Loucy (cell line): ENCODE data around the gene GAS6.

Experiments
- H2AFZ ChIP-seq: fragments of 200-600 bp; sonication (generic); 2 replicates; pipeline ENCODE4 v1.6.0; 2016; ENCODE audit warnings: antibody characterized with exemption, mild to moderate bottlenecking, low read length, moderate library complexity
- H3F3A ChIP-seq: fragments of 200-600 bp; 2 replicates; pipeline ENCODE4 v1.6.0; 2016; ENCODE audit warnings: antibody characterized with exemption, low read depth, mild to moderate bottlenecking
- H3K27me3 ChIP-seq: fragments of 200-600 bp; sonication (generic); 2 replicates; pipeline ENCODE4 v1.6.1; 2014; ENCODE audit warnings: low read length, mild to moderate bottlenecking; ENCODE audit not compliant: insufficient read depth, poor library complexity, severe bottlenecking
- H3K36me3 ChIP-seq: fragments of 200-600 bp; sonication (generic); 2 replicates; pipeline ENCODE4 v1.6.1; 2016; ENCODE audit warnings: low read length; ENCODE audit not compliant: insufficient read depth
- H3K4me1 ChIP-seq: fragments of 200-600 bp; sonication (generic); 2 replicates; pipeline ENCODE4 v1.5.1; 2014; ENCODE audit warnings: low read length, mild to moderate bottlenecking; ENCODE audit not compliant: insufficient read depth, poor library complexity, severe bottlenecking
- H3K4me2 ChIP-seq: fragments of 200-600 bp; sonication (generic); 2 replicates; pipeline ENCODE4 v1.6.0; 2014; ENCODE audit warnings: antibody characterized with exemption, low read length, low read depth, mild to moderate bottlenecking; ENCODE audit not compliant: poor library complexity, severe bottlenecking
- H3K4me3 ChIP-seq: fragments of 200-600 bp; sonication (generic); 2 replicates; pipeline ENCODE4 v1.5.1; 2014; ENCODE audit warnings: low read length, mild to moderate bottlenecking, mixed read lengths; ENCODE audit not compliant: poor library complexity, severe bottlenecking
- H3K79me2 ChIP-seq: fragments of 200-600 bp; sonication (generic); 2 replicates; pipeline ENCODE4 v1.6.1; 2014; ENCODE audit warnings: low read length; ENCODE audit not compliant: insufficient read depth
- H3K9ac ChIP-seq: fragments of 200-600 bp; sonication (generic); 2 replicates; pipeline ENCODE4 v1.6.0; 2014; ENCODE audit warnings: mild to moderate bottlenecking, low read depth, low read length, moderate library complexity; ENCODE audit not compliant: poor library complexity, severe bottlenecking
- H3K9me2 ChIP-seq: fragments of 200-600 bp; sonication (generic); replicated peaks from 2 replicates; pipeline ENCODE4 v1.6.1; 2016; ENCODE audit warnings: low read depth, low read length, mixed read lengths
- H3K9me3 ChIP-seq: fragments of 200-600 bp; sonication (generic); 2 replicates; pipeline ENCODE4 v1.6.1; 2014; ENCODE audit warnings: mild to moderate bottlenecking, antibody characterized with exemption, low read length, low read depth; ENCODE audit not compliant: insufficient read depth
- H4K20me1 ChIP-seq: fragments of 200-600 bp; sonication (generic); 2 replicates; pipeline ENCODE4 v1.6.0; 2014; ENCODE audit warnings: antibody characterized with exemption, low read length, mild to moderate bottlenecking; ENCODE audit not compliant: insufficient read depth, poor library complexity, severe bottlenecking
- CTCF ChIP-seq: fragments of 200-600 bp; sonication (generic); conservative IDR thresholded peaks from 2 replicates; pipeline ENCODE4 v1.5.1; 2014; ENCODE audit warnings: mild to moderate bottlenecking, antibody characterized with exemption, low read length
- EZH2phosphoT487 ChIP-seq: fragments of 200-600 bp; IDR thresholded peaks from 2 replicates; pipeline ENCODE4 v1.6.1; 2018; ENCODE audit warnings: antibody characterized with exemption, mild to moderate bottlenecking, moderate library complexity, borderline replicate concordance

Gene GAS6

GRCh38 chr13:113890774-113891480 is 27.1 kb upstream of the GAS6 start:
- H4K20me1 ChIP-seq: no peaks in the 10 kb centered on the region
- H3K9ac ChIP-seq: no peak overlapping the region
- H3K27me3 ChIP-seq: no peaks in the 10 kb centered on the region
- H3K4me1 ChIP-seq: no peaks in the 10 kb centered on the region
- H3F3A ChIP-seq: no peaks in the 10 kb centered on the region
- H3K4me3 ChIP-seq: no peak overlapping the region
- TF ChIP-seq EZH2phosphoT487 (no peak), CTCF (no peak)
- H3K9me3 ChIP-seq: no peaks in the 10 kb centered on the region; the same call in 1 of the 2 replicates
- no peak overlapping the region for H3K4me2 ChIP-seq
- no peak overlapping the region for H2AFZ ChIP-seq
- H3K36me3 ChIP-seq: no peaks in the 10 kb centered on the region
- H3K79me2 ChIP-seq: no peaks in the 10 kb centered on the region
- H3K9me2 ChIP-seq: no peaks in the 10 kb centered on the region

GRCh38 chr13:113889467-113889866 is 25.6 kb upstream of the GAS6 start:
- Histone ChIP-seq H3F3A (no peaks in the 10 kb centered on the region), H3K4me2 (no peak overlapping the region), H3K9me2 (no peaks in the 10 kb centered on the region), H3K4me1 (no peaks in the 10 kb centered on the region), H3K27me3 (no peaks in the 10 kb centered on the region), H3K36me3 (no peaks in the 10 kb centered on the region), H3K9ac (no peak overlapping the region), H2AFZ (no peak overlapping the region), H3K9me3 (no peaks in the 10 kb centered on the region), H3K4me3 (no peak overlapping the region), H3K79me2 (no peaks in the 10 kb centered on the region), H4K20me1 (no peaks in the 10 kb centered on the region)
- TF ChIP-seq EZH2phosphoT487 (no peak), CTCF (no peak)

- TF ChIP-seq EZH2phosphoT487 (no peak), CTCF (no peak)
- no peaks in the 10 kb centered on the region for H3K79me2 ChIP-seq
- H3K4me1 ChIP-seq: no peaks in the 10 kb centered on the region
- no peaks in the 10 kb centered on the region for H4K20me1 ChIP-seq
- no peaks in the 10 kb centered on the region for H3F3A ChIP-seq
- no peak overlapping the region for H3K9ac ChIP-seq
- H3K4me3 ChIP-seq: no peak overlapping the region
- H3K27me3 ChIP-seq: no peaks in the 10 kb centered on the region
- H3K36me3 ChIP-seq: no peaks in the 10 kb centered on the region
- H3K4me2 ChIP-seq: no peak overlapping the region
- no peaks in the 10 kb centered on the region for H3K9me2 ChIP-seq
- no peaks in the 10 kb centered on the region for H3K9me3 ChIP-seq
- H2AFZ ChIP-seq: no peak overlapping the region
Measured at GRCh38 chr13:113888701-113889330, 24.9 kb upstream of the GAS6 start.
